Liver (tissue), 9 donors: ENCODE data around the gene HOXC11. TPM values are rescaled to one million over a fixed set of nuclear protein-coding genes. Genes with fewer than 3 reads are reported as not detected.

Source experiments
- DNase-seq: peaks from one replicate; pipeline ENCODE4 v3.0.0-alpha.2; 2017; ENCODE audit warnings: low spot score
- H3K27ac ChIP-seq, 2 donors: one replicate each; pipeline ENCODE4 v1.7.0; 2013; ENCODE audit warnings: inconsistent platforms in 2 of 2, low read length in 2 of 2, control low read depth in 1 of 2, low read depth in 1 of 2, mild to moderate bottlenecking in 1 of 2
- H3K27me3 ChIP-seq, 4 donors: one replicate each; pipeline versions ENCODE4 v1.6.1 to v1.7.0; 2013; ENCODE audit warnings: low read length in 3 of 4, inconsistent platforms in 1 of 4, mild to moderate bottlenecking in 1 of 4, moderate library complexity in 1 of 4; ENCODE audit not compliant: control insufficient read depth in 4 of 4, insufficient read depth in 4 of 4
- H3K36me3 ChIP-seq, 4 donors: one replicate each; pipeline versions ENCODE4 v1.6.1 to v1.7.0; 2013; ENCODE audit warnings: low read length in 3 of 4, mild to moderate bottlenecking in 3 of 4, low read depth in 1 of 4, moderate library complexity in 1 of 4; ENCODE audit not compliant: control insufficient read depth in 4 of 4, insufficient read depth in 3 of 4
- H3K4me1 ChIP-seq, 4 donors: one replicate each; pipeline versions ENCODE4 v1.6.1 to v1.7.0; 2013; ENCODE audit warnings: low read length in 3 of 4, mild to moderate bottlenecking in 3 of 4, moderate library complexity in 1 of 4; ENCODE audit not compliant: control insufficient read depth in 4 of 4, insufficient read depth in 4 of 4
- H3K4me3 ChIP-seq, 3 donors: one replicate each; pipeline versions ENCODE4 v1.6.1 to v1.7.0; 2013; ENCODE audit warnings: low read length in 3 of 3, control low read depth in 1 of 3, low read depth in 1 of 3, mild to moderate bottlenecking in 1 of 3
- H3K9ac ChIP-seq, 2 donors: one replicate each; pipeline ENCODE4 v1.7.0; 2013; ENCODE audit warnings: low read length in 2 of 2, mild to moderate bottlenecking in 2 of 2, moderate library complexity in 2 of 2, control low read depth in 1 of 2, low read depth in 1 of 2
- H3K9me3 ChIP-seq, 4 donors: one replicate each; pipeline versions ENCODE4 v1.6.1 to v1.7.0; 2013; ENCODE audit warnings: low read length in 3 of 4; ENCODE audit not compliant: control insufficient read depth in 4 of 4
- EGR1 ChIP-seq, 2 donors: IDR thresholded peaks; 2 replicates each; pipeline ENCODE4 v1.6.1; 2016 to 2018; ENCODE audit warnings: antibody characterized with exemption in 2 of 2, low read depth in 2 of 2
- FOXA1 ChIP-seq: IDR thresholded peaks from 2 replicates; pipeline ENCODE4 v1.6.1; 2016; ENCODE audit warnings: antibody characterized with exemption
- GABPA ChIP-seq, 2 donors: IDR thresholded peaks in 1 of 2; conservative IDR thresholded peaks in 1 of 2; 2 replicates each; pipeline ENCODE4 v1.6.1; 2016; ENCODE audit warnings: antibody characterized with exemption in 2 of 2, mild to moderate bottlenecking in 1 of 2, moderate library complexity in 1 of 2
- JUND ChIP-seq, 2 donors: IDR thresholded peaks; 2 replicates each; pipeline ENCODE4 v1.6.1; 2016; ENCODE audit warnings: antibody characterized with exemption in 2 of 2
- MAX ChIP-seq: IDR thresholded peaks from 2 replicates; pipeline ENCODE4 v1.6.1; 2016; ENCODE audit warnings: antibody characterized with exemption
- RXRA ChIP-seq, 2 donors: IDR thresholded peaks; 2 replicates each; pipeline ENCODE4 v1.6.1; 2017 to 2018; ENCODE audit warnings: antibody characterized with exemption in 2 of 2, mild to moderate bottlenecking in 1 of 2
- TAF1 ChIP-seq: conservative IDR thresholded peaks from 2 replicates; pipeline ENCODE4 v1.6.1; 2016; ENCODE audit warnings: antibody characterized with exemption, mild to moderate bottlenecking
- YY1 ChIP-seq: IDR thresholded peaks from 2 replicates; pipeline ENCODE4 v1.6.1; 2016; ENCODE audit warnings: antibody characterized with exemption, mild to moderate bottlenecking
- ZBTB33 ChIP-seq: IDR thresholded peaks from 2 replicates; pipeline ENCODE4 v1.6.1; 2016; ENCODE audit warnings: antibody characterized with exemption
- WGBS: extraction: QIAGEN DNeasy Blood & Tissue Kit; methylation state at CpG from one replicate; pipeline ENCODE4 v1.1.7; 2013; 5-methylcytosine and 5-hydroxymethylcytosine counted together
- polyA plus RNA-seq, 2 donors: library from polyadenylated mRNA; stranded (reverse) in 1 of 2; unstranded in 1 of 2; fragments of 200-250 nt in 1 of 2; fragments of >200 nt in 1 of 2; fragmentation: Nextera tagmentation in 1 of 2; extraction: Ambion mirVana in 1 of 2; gene quantifications; one replicate each; pipeline versions ENCODE4 v1.2.1 to v1.2.3, GENCODE V29; 2013 to 2015
- total RNA-seq, 2 donors: library from RNA; depleted of rRNA; stranded (reverse); fragments of >200 nt; gene quantifications; one replicate each; pipeline ENCODE4 v1.2.3, GENCODE V29; 2014
- TF ChIP-seq, protein P1 (sequence below): fragments of 150-350 bp; IDR thresholded peaks from 2 replicates; pipeline ENCODE4 v1.5.1; 2017; ENCODE audit warnings: improper control_type of control experiment, low read depth, low read length; ENCODE audit not compliant: missing input control
- TF ChIP-seq, protein P2 (sequence below): IDR thresholded peaks from 2 replicates; pipeline ENCODE4 v1.6.1; 2016; ENCODE audit warnings: antibody characterized with exemption, mild to moderate bottlenecking
- donor health status: healthy.
- donor health status: healthy.
- donor health status: healthy.
- donor health status: healthy.
- donor health status: healthy.

Gene HOXC11
- total and polyA plus RNA-seq, 4 donors: not detected

DNA sequence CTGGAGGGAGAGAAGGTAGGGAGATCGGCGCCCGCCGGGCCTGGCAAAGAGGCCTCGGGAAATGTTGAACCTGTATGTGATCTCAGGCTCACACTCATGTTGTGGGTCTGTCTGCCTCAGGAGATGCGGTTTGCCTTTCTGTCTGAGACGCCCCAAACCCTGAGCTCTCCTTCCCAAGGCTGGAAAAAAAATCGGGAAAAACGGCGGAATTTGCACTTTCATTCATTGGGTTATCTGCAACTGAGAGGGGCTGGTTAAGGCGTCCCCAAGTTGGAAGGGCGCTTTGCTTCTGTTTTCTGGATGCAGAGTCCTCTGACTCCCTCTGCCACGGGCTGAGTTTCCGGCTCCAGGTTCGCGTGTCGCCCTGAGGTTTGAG is 22.1 kb downstream of the HOXC11 start:
- H3K36me3 ChIP-seq: no peaks in the 10 kb centered on the region
- H3K27ac ChIP-seq: no peak overlapping the region
- peak overlapping the region in 1 of 3 donors; percentile 61 for H3K4me3 ChIP-seq
- DNase-seq: no peak
- peaks cover 12 to 56% (median 25%) of the 10 kb centered on the region in 4 donors for H3K27me3 ChIP-seq
- H3K9me3 ChIP-seq: no peaks in the 10 kb centered on the region
- H3K9ac ChIP-seq: no peak overlapping the region
- WGBS: 7% methylated on average over 17 of the region's 17 CpGs
- H3K4me1 ChIP-seq: peaks cover 12 to 24% (median 17%) of the 10 kb centered on the region in 4 donors
- TF ChIP-seq YY1: no peak

GRCh38 chr12:53995378-53996239 is 22.7 kb downstream of the HOXC11 start:
- H3K27ac ChIP-seq: no peak overlapping the region
- peak overlapping the region; percentile 35 to 61 (median 59) for H3K4me3 ChIP-seq
- 3% methylated on average over 48 of the region's 48 CpGs for WGBS
- peaks cover 15 to 27% (median 19%) of the 10 kb centered on the region in 4 donors for H3K4me1 ChIP-seq
- no peak for TF ChIP-seq JUND (IDR thresholded peaks at IDR 0.05)
- no peak for TF ChIP-seq EGR1 (IDR thresholded peaks at IDR 0.05; ENCODE audit: low read depth in 2 of 2)
- TF ChIP-seq, protein P1, sequence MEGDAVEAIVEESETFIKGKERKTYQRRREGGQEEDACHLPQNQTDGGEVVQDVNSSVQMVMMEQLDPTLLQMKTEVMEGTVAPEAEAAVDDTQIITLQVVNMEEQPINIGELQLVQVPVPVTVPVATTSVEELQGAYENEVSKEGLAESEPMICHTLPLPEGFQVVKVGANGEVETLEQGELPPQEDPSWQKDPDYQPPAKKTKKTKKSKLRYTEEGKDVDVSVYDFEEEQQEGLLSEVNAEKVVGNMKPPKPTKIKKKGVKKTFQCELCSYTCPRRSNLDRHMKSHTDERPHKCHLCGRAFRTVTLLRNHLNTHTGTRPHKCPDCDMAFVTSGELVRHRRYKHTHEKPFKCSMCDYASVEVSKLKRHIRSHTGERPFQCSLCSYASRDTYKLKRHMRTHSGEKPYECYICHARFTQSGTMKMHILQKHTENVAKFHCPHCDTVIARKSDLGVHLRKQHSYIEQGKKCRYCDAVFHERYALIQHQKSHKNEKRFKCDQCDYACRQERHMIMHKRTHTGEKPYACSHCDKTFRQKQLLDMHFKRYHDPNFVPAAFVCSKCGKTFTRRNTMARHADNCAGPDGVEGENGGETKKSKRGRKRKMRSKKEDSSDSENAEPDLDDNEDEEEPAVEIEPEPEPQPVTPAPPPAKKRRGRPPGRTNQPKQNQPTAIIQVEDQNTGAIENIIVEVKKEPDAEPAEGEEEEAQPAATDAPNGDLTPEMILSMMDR: no peak
- TF ChIP-seq RXRA (IDR thresholded peaks at IDR 0.05): no peak
- no peak for TF ChIP-seq TAF1
- TF ChIP-seq MAX: no peak
- TF ChIP-seq, protein P2, sequence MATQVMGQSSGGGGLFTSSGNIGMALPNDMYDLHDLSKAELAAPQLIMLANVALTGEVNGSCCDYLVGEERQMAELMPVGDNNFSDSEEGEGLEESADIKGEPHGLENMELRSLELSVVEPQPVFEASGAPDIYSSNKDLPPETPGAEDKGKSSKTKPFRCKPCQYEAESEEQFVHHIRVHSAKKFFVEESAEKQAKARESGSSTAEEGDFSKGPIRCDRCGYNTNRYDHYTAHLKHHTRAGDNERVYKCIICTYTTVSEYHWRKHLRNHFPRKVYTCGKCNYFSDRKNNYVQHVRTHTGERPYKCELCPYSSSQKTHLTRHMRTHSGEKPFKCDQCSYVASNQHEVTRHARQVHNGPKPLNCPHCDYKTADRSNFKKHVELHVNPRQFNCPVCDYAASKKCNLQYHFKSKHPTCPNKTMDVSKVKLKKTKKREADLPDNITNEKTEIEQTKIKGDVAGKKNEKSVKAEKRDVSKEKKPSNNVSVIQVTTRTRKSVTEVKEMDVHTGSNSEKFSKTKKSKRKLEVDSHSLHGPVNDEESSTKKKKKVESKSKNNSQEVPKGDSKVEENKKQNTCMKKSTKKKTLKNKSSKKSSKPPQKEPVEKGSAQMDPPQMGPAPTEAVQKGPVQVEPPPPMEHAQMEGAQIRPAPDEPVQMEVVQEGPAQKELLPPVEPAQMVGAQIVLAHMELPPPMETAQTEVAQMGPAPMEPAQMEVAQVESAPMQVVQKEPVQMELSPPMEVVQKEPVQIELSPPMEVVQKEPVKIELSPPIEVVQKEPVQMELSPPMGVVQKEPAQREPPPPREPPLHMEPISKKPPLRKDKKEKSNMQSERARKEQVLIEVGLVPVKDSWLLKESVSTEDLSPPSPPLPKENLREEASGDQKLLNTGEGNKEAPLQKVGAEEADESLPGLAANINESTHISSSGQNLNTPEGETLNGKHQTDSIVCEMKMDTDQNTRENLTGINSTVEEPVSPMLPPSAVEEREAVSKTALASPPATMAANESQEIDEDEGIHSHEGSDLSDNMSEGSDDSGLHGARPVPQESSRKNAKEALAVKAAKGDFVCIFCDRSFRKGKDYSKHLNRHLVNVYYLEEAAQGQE: no peak
- TF ChIP-seq ZBTB33: no peak
- no peak for TF ChIP-seq FOXA1
- TF ChIP-seq GABPA (IDR thresholded peaks at IDR 0.05 in 1 of 2, conservative IDR thresholded peaks at IDR 0.05 in 1 of 2): no peak
- no peak for TF ChIP-seq YY1
- H3K9me3 ChIP-seq: no peaks in the 10 kb centered on the region
- H3K27me3 ChIP-seq: peaks cover 12 to 58% (median 24%) of the 10 kb centered on the region in 4 donors
- no peak overlapping the region for H3K9ac ChIP-seq
- no peaks in the 10 kb centered on the region for H3K36me3 ChIP-seq
- no peak for DNase-seq
